Measurements from ENCODE around the gene BCAR1.

- TF ChIP-seq CTCF (IDR thresholded peaks at IDR 0.05): no peak
- no peak for TF ChIP-seq POLR2A (IDR thresholded peaks at IDR 0.05)
These were observed 27.9 kb upstream of the BCAR1 start for GRCh38 chr16:75279305-75279704.

Data from suprapubic skin (tissue), 3 donors.